ENCODE data around the gene HSPB8.

Gene HSPB8, protein sequence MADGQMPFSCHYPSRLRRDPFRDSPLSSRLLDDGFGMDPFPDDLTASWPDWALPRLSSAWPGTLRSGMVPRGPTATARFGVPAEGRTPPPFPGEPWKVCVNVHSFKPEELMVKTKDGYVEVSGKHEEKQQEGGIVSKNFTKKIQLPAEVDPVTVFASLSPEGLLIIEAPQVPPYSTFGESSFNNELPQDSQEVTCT

DNA sequence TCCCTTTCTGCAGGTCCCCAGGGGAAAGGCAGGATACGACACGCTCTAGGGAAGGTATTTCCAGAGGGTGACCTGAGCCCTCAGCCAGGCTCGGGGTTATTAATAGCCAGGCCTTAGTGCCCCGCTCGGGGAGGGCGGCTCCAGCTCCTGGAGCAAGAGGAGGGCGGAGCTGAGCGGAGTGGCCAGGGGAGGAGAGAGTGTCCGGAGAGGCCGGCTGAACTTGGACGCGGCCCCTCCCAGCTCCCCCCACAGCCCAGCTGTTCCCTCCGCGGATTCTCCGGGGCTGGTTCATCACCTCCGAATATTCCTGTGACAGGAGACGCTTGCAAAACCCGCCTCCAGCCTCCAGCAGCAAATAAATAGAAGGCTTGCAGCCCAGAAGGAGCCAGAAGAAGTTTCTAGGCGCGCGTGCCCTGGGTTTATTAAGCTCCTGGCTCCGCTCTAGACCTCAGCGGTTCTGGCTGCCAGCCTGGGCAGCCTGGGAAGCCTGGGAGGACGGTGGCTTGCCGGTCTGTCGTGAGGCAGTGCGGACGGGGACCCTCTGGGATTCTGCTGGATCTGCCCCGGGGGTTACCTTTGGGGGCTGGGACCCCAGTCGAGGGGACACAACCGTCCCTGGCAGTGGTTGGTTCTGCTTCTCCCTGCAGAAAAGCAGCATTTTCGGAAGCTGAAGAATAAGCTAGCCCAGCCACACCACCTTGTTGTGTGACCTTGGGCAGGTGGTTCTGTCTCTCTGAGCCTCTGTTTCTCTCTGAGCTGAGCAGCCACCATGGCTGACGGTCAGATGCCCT is at the start of gene HSPB8:
Gene HSPB8 (plus strand): TSS at position 388 of the 791 bp plus-strand sequence. CDS start 382 bp downstream, at position 770.
- Histone ChIP-seq H2AFZ (ENCODE audit: low read depth, low read length) (no peak within 1 kb of the TSS), H3K27me3 (ENCODE audit: insufficient read depth, low read length, poor library complexity) (no peaks in the 10 kb centered on the region), H3K9me3 (ENCODE audit: insufficient read depth, low read length, severe bottlenecking) (no peaks in the 10 kb centered on the region), H3K4me1 (ENCODE audit: insufficient read depth, low read length) (no peaks in the 10 kb centered on the region), H3K9ac (ENCODE audit: low read depth, low read length) (no peak within 1 kb of the TSS), H3K79me2 (ENCODE audit: insufficient read depth, low read length) (no peaks in the 10 kb centered on the region), H4K20me1 (ENCODE audit: insufficient read depth, low read length) (no peaks in the 10 kb centered on the region), H3K4me3 (ENCODE audit: low read depth in 1 of 2, low read length in 2 of 2) (no peak within 1 kb of the TSS), H3K27ac (ENCODE audit: low read length) (no peak within 1 kb of the TSS), H3K36me3 (ENCODE audit: insufficient read depth, low read length) (no peaks in the 10 kb centered on the region), H3K4me2 (ENCODE audit: insufficient read depth, low read length) (no peak within 1 kb of the TSS)
- no peak for TF ChIP-seq EZH2 (IDR thresholded peaks at IDR 0.05; ENCODE audit: borderline replicate concordance, low read depth, low read length, severe bottlenecking)
- TF ChIP-seq CTCF (IDR thresholded peaks at IDR 0.05; ENCODE audit: borderline replicate concordance, extremely low read depth, low read length, poor library complexity, severe bottlenecking): no peak
- ATAC-seq (ENCODE audit: insufficient read depth, low read depth) (no peak), DNase-seq (no peak)

GRCh38 chr12:119129827-119130434 is 48.8 kb upstream of the HSPB8 start:
- Histone ChIP-seq H3K36me3 (ENCODE audit: insufficient read depth, low read length) (no peaks in the 10 kb centered on the region), H3K79me2 (ENCODE audit: insufficient read depth, low read length) (no peaks in the 10 kb centered on the region), H3K4me3 (ENCODE audit: low read depth in 1 of 2, low read length in 2 of 2) (no peak overlapping the region), H3K4me1 (ENCODE audit: insufficient read depth, low read length) (no peaks in the 10 kb centered on the region), H2AFZ (ENCODE audit: low read depth, low read length) (no peak overlapping the region), H3K4me2 (ENCODE audit: insufficient read depth, low read length) (no peak overlapping the region), H3K27me3 (ENCODE audit: insufficient read depth, low read length, poor library complexity) (no peaks in the 10 kb centered on the region), H3K27ac (ENCODE audit: low read length) (no peak overlapping the region), H3K9ac (ENCODE audit: low read depth, low read length) (no peak overlapping the region), H4K20me1 (ENCODE audit: insufficient read depth, low read length) (no peaks in the 10 kb centered on the region), H3K9me3 (ENCODE audit: insufficient read depth, low read length, severe bottlenecking) (peaks cover 2% of the 10 kb centered on the region)
- DNase-seq (no peak), ATAC-seq (ENCODE audit: insufficient read depth, low read depth) (no peak)
- no peak for TF ChIP-seq CTCF (IDR thresholded peaks at IDR 0.05; ENCODE audit: borderline replicate concordance, extremely low read depth, low read length, poor library complexity, severe bottlenecking)
- no peak for TF ChIP-seq EZH2 (IDR thresholded peaks at IDR 0.05; ENCODE audit: borderline replicate concordance, low read depth, low read length, severe bottlenecking)

DNA sequence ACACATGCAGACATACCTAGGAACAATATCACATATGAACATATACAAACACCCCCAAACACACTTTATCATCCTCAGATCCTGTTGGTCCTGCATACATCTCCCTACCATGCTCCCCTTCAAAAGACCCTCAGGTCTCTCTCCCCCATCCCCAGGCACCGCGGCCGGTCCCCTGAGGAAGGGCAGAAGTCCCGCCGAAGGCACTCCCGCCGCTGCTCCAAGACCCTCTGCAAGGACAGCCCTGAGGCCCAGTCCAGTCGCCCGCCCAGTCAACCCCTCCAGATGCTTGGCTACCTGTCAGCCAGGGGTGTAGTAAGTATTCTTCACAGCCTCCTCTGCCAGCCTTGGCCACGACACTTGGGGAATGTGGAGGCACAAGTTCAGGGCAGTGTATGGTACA is 48.2 kb upstream of the HSPB8 start:
- TF ChIP-seq EZH2 (IDR thresholded peaks at IDR 0.05; ENCODE audit: borderline replicate concordance, low read depth, low read length, severe bottlenecking) (no peak), CTCF (IDR thresholded peaks at IDR 0.05; ENCODE audit: borderline replicate concordance, extremely low read depth, low read length, poor library complexity, severe bottlenecking) (no peak)
- no peak overlapping the region for H3K27ac ChIP-seq (ENCODE audit: low read length)

More for the DNA sequence above, 48.2 kb upstream of the HSPB8 start:
- DNase-seq: no peak
- Histone ChIP-seq H3K4me1 (ENCODE audit: insufficient read depth, low read length) (no peaks in the 10 kb centered on the region), H3K4me3 (ENCODE audit: low read depth in 1 of 2, low read length in 2 of 2) (no peak overlapping the region), H4K20me1 (ENCODE audit: insufficient read depth, low read length) (no peaks in the 10 kb centered on the region), H3K79me2 (ENCODE audit: insufficient read depth, low read length) (no peaks in the 10 kb centered on the region), H3K9me3 (ENCODE audit: insufficient read depth, low read length, severe bottlenecking) (peaks cover 2% of the 10 kb centered on the region), H3K27me3 (ENCODE audit: insufficient read depth, low read length, poor library complexity) (no peaks in the 10 kb centered on the region), H3K9ac (ENCODE audit: low read depth, low read length) (no peak overlapping the region), H2AFZ (ENCODE audit: low read depth, low read length) (no peak overlapping the region), H3K4me2 (ENCODE audit: insufficient read depth, low read length) (no peak overlapping the region), H3K36me3 (ENCODE audit: insufficient read depth, low read length) (no peaks in the 10 kb centered on the region)
- no peak for ATAC-seq (ENCODE audit: insufficient read depth, low read depth)

All from DND-41 (cell line).